Renal cortical epithelial cell (primary cell): ENCODE measurements around the gene C1orf52. TPM values are rescaled to one million over a fixed set of nuclear protein-coding genes. Genes with fewer than 3 reads are reported as not detected.

Experiments used
- DNase-seq: peaks from one replicate; pipeline ENCODE4 v3.0.0-alpha.2; 2011; ENCODE audit warnings: low read depth
- total RNA-seq: library from RNA; depleted of rRNA; stranded (reverse); fragments of >200 nt; gene quantifications from 2 replicates; pipeline ENCODE4 v1.2.3, GENCODE V29; 2014

The C1orf52 gene
- 18.5 and 21.7 TPM in 2 replicates for total RNA-seq

DNA sequence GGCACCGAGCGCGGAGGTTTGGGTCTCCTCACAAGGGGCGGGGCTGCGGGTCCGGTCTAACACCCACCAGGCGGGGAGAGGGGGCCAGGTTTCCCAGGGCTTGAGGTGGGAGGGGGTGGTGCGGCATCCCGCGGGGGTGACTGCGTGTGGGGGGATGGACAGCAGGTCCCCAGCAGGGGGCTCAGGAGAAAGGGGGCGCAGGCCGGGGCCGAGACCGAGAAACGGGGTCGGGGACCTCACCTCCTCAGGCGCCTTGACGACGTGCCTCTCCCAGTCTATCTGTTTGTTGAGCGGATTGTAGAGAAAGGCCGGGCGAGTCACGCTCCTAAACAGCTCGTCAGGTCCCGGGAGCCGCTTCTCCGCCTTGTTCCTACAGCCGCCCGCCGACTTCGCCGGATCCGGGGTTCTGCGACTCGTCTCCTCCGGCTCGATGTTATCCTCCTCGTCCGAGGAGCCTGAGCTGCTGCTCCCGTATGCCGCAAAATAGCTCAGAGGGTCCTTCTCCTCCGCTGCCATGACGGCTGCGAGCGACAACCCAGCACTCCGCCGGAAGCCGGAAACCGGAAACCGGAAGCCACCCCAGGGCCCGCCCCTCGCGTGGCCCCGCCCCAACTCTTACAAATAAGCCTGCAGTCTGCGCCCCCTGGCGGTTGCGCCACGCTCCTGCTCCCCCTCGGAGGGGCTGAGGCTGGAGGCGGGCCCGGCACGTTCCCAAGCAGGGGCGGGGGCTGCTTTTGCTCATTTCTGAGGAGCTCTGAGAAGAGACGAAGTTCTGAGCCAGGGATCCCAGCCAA, at the start of gene C1orf52:
Gene C1orf52 (minus strand): TSS at position 545 of the 794 bp plus-strand sequence. CDS start 29 bp downstream, at position 516.
- peak; percentile 69 for DNase-seq

GRCh38 chr1:85308833-85309350, 49.4 kb upstream of the C1orf52 start:
- DNase-seq = peak; percentile 64

DNA sequence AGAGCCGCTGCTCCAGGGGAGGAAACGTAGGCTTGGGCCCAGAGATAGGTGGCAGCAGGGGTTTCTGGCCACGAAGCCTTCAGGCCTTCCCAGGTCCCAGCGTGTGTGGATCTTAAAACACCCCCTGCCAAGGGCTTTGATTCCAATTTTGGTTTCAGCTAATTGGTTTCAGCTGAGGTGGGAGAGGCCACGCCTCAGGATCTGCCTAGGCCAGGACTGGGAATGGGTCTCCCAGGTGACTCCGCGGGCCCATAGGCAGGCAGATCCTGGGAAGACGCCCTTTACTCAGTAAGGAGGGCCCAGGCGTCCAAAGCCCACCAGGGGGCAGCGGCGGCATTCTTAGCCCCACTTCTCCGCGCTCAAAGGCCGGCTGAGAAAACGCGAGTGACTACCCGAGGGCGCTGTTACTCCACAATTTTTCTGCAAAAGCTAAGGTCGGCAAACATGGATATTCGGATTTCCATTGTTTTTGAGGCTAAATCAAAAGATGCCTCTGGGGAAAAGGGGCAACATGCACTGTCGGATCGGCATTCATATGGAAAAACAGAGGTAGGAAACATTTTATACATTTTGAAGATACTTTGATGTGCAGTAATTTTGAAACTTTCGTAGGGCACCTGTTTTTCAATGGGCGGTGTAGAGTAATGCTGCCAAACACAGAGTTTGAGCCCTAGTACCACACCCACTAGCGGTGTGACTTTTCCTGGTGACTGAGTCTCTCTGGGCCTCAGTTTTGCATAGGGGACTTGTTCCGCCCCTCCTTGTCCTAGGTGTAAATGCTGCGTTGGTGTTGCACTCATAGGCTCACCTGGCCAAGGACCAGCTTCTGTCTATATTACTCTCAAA, 48.7 kb upstream of the C1orf52 start:
- DNase-seq = peak; percentile 73

GRCh38 chr1:85306236-85306635, 46.8 kb upstream of the C1orf52 start:
- DNase-seq = no peak

- DNase-seq = no peak
These were observed 44.1 kb upstream of the C1orf52 start for GRCh38 chr1:85303440-85304162.

DNA sequence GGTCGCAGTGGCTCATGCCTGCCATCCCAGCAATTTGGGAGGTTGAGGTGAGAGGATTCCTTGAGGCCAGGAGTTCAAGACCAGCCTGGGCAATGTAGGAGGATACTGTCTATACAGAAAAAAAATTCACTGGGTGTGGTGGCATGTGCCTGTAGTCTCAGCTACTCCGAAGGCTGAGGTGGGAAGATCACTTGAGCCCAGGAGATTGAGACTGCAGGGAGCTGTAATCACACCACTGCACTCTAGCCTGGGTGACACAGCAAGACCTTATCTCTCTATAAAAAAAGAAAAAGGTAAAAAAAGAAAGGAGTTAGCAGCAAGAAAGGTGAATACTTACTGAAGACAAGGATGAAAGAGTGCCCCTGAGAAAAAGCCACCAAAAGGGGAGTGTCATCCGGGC, 40.7 kb upstream of the C1orf52 start:
- DNase-seq = no peak

GRCh38 chr1:85297855-85298629, 38.6 kb upstream of the C1orf52 start:
- peak; percentile 100 for DNase-seq

DNA sequence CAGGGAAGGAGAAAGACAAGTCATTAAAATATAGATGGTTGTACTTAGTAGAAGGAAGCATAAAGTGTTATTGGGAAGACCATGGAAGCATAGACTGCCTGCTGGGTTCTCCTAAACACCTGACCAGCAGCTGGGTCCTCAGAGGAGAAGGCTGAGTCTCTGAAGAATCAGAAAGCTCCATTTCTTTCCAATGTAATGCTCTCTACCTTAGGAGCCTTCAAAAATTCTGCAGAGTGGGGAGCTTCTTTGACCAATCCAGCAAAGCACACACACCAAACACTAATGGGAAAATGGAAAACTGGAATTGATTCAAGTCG, 38.0 kb upstream of the C1orf52 start:
- no peak for DNase-seq

GRCh38 chr1:85296980-85297379, 37.5 kb upstream of the C1orf52 start:
- peak; percentile 35 for DNase-seq

- no peak for DNase-seq
These were observed 36.2 kb upstream of the C1orf52 start for GRCh38 chr1:85295654-85296053.

DNA sequence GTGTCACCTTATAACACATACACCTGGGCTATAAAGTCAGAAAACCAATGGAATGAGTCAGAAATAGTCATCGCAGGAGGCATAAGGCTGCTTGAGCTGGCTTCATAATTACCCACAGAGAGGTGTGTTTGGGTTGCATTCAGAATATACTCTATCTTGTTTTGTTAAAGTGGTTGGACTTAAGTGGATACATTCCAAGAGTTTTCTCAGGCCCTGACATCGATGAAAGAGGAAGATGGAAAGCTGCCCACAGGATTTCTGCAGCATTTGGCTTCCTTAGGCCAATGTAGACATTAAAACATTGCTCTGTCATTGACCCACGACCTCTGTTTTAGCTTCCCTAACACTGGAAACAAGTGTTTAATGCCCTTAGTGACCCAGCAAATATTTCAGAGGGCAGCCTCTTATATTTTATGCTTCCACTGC, 35.6 kb upstream of the C1orf52 start:
- peak; percentile 97 for DNase-seq

GRCh38 chr1:85290826-85291225, 31.4 kb upstream of the C1orf52 start:
- DNase-seq = no peak

DNA sequence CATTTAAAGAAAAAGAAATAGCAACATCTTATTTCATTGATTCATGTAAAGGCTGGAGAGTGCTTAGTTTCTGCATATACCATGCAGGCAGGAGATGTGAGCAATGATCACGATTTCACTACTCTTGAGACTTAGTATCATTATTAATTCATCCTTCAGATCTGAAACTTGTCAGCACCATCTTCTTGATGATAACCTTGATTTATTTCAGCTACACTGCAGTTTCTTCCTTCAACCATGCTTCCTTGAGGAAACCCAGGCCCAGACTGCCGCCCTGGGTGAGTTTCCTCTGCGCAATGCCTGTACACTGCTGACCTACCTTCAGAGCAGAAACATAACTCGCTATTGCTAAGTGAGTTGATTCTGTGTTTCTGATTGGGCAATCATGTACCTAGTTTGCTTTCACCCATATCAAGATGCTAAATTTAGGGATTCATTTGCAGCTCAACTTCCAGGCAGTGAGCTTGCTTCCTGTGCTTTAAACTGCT, 30.4 kb upstream of the C1orf52 start:
- no peak for DNase-seq

GRCh38 chr1:85289207-85289847, 29.9 kb upstream of the C1orf52 start:
- peak; percentile 98 for DNase-seq

DNA sequence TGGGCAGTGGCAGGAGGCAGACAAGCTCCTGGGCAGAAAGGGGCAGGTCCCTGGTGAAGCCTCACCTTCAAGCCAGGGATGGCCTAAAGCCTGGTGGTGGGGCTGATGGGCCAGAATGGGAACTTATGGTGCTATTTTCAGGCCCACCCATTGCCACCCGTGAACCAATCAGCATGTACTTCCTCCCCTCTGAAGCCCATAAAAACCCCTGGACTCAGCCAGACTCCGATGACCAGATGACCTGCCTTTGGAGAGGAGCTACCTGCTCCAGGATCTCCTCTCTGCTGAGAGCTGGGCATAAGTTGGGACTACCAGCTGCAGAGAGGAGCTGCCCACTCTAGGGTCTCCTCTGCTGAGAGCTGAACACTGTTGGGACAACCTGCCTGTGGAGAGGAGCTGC, 24.7 kb upstream of the C1orf52 start:
- no peak for DNase-seq

- DNase-seq = no peak
These were observed 24.2 kb upstream of the C1orf52 start for GRCh38 chr1:85283475-85284199.

GRCh38 chr1:85282424-85282823, 23.0 kb upstream of the C1orf52 start:
- DNase-seq = no peak

DNA sequence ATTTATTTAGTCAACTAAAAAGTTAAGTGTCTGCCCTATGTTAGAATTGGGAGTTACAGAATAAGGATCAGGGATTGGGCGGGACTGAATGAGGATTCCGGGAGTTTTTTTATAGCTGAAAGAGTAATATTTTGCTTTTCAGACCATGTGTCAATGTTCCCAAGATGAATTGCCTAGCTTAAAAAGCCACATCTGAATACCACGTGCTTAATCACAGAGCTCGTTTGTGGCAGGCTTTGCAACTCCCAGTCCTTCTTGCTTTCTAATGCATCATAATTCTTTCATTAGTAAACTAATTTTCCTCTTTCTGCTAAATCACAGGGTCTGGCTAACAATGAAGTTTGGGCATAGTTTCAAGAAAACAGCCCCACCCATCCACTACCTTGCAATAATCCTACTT, 21.2 kb upstream of the C1orf52 start:
- no peak for DNase-seq

- DNase-seq = no peak
These were observed 20.1 kb upstream of the C1orf52 start for GRCh38 chr1:85279458-85280080.
